Measurements from ENCODE around the gene RDX. TPM values are rescaled to one million over a fixed set of nuclear protein-coding genes. Genes with fewer than 3 reads are reported as not detected.
"Not testable (repeated sequence)": the region's sequence is repeated elsewhere in the genome, so short reads cannot be mapped to it uniquely, and the experiment has no call there.

The RDX gene
- total RNA-seq, 1 donor from 2014 or later = 103 TPM

DNA sequence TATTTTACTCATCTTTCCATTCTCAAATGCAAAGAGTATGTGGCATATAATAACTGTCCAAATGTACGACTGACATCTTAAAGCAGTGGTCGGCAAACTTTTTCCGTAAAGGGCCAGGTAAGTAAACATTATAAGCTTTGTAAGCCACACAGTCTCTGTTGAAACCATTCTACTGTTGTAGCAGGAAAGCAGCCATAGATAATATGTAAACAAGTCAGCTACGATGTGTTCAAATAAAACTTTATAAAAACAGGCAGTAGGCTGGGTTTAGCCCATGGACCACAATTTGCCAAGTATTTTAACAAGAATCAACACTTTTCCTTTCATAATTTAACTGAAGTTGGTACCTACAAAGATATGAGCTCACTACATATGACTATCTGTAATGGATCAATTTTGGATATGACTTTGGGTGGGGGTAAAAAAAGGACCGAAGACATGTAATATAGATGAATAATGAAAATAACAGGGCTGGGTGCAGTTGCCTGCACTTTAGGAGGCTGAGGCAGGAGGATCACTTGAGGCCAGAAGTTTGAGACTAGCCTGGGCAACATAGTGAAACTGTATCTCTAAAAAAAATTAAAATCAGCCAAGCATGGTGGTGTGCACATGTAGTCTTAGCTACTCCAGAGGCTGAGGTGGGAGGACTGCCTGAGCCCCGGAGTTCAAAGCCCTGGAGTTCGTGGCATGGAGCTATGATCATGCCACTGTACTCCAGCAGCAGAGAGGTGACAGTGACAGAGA, 5.7 kb downstream of the RDX start:
- TF ChIP-seq, protein P1, sequence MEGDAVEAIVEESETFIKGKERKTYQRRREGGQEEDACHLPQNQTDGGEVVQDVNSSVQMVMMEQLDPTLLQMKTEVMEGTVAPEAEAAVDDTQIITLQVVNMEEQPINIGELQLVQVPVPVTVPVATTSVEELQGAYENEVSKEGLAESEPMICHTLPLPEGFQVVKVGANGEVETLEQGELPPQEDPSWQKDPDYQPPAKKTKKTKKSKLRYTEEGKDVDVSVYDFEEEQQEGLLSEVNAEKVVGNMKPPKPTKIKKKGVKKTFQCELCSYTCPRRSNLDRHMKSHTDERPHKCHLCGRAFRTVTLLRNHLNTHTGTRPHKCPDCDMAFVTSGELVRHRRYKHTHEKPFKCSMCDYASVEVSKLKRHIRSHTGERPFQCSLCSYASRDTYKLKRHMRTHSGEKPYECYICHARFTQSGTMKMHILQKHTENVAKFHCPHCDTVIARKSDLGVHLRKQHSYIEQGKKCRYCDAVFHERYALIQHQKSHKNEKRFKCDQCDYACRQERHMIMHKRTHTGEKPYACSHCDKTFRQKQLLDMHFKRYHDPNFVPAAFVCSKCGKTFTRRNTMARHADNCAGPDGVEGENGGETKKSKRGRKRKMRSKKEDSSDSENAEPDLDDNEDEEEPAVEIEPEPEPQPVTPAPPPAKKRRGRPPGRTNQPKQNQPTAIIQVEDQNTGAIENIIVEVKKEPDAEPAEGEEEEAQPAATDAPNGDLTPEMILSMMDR (conservative IDR thresholded peaks at IDR 0.05; ENCODE audit: low read depth, low read length) = no peak
- DNase-seq (ENCODE audit: low read depth) = no peak
- H3K4me3 ChIP-seq (ENCODE audit: low read depth, low read length) = no peak overlapping the region

DNA sequence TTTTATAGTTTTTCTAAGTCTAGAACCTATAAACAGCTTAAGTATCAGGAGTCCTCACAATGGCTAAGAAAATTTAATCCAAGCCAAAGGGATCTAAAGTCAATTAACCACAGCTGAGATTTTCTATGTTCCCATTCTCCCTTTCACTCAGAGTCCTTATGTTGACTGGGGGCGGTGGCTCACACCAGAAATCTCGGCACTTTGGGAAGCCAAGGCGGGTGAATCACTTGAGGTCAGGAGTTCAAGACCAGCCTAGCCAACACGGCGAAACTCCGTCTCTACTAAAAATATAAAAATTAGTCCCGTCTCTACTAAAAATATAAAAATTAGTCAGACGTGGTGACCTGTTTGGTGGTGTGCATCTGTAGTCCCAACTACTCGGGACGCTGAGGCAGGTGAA, 6.9 kb downstream of the RDX start:
- TF ChIP-seq, protein P1 (conservative IDR thresholded peaks at IDR 0.05; ENCODE audit: low read depth, low read length) = no peak
- H3K4me3 ChIP-seq (ENCODE audit: low read depth, low read length) = no peak overlapping the region
- no peak for DNase-seq (ENCODE audit: low read depth)

DNA sequence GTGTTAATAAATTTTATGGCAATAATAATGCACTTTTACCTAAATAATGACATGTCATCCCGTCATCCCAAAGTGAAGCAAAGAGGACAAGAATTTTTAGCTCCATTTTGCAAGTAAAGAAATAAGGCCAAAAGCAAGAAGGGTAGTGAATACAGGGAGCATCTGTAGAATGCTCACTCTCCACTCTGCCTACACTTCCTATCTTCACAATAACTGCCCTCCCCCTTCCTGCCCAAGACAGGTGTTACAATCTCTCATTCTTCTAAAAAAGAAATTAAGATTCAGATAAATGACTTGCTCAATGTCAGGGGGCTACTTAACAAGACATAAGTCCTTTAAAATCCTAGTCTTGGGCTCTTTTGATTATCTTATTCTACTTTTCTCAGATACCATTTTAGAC, 8.9 kb downstream of the RDX start:
- no peak overlapping the region for H3K4me3 ChIP-seq (ENCODE audit: low read depth, low read length)
- DNase-seq (ENCODE audit: low read depth) = no peak
- TF ChIP-seq, protein P1 (conservative IDR thresholded peaks at IDR 0.05; ENCODE audit: low read depth, low read length) = no peak

DNA sequence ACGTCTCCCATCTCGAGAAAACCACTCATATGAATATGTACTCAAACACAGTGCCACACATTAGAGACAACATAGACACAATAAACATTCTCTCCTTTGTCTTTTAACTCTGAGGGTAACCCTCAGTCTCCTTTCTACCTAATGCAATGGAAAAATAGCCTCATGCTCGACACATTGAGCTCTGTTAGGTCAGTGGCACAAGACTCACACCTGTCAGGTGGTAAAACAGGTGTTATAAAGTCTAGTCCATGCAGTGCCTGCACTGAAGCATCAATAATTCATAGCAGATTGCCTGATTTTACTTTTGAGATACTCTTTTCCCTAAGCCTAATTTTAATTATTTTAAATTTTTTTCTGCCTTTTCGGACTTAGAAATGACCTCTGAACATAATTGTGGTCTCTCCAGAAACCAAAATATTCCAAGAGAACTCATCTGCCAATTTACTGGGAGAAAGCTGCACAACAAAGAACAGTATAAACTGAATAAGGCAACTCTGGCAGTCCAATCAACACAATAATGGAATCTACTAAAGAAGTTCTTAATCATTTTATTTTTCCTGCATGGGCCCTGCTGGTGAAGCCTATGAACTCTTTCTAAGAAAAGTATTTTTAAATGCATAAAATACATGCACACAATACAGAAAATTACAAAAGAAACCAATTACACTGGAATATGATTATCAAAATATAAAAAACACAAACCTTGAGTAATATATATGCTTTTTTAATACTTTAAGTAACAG, 9.9 kb downstream of the RDX start:
- DNase-seq (ENCODE audit: low read depth) = no peak
- TF ChIP-seq, protein P1 (conservative IDR thresholded peaks at IDR 0.05; ENCODE audit: low read depth, low read length) = no peak
- no peak overlapping the region for H3K4me3 ChIP-seq (ENCODE audit: low read depth, low read length)

DNA sequence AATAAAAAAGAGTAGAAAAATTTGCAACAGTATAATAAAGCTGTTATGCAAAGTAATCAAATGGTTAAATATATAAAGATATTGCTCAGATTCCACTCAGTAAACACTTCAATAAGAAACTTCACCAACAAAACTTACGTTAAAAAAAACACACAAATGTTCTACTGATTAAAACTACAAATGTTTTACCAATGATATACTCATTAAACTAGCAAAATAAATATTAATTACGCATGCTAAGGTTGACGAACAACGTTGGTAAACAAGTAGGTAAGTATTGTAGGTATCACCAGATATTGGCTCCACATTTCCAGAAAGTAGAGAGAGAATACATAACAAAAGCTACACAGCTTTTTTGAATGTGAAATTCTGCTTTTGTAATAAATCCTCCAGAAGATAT, 12.6 kb downstream of the RDX start:
- TF ChIP-seq, protein P1 (conservative IDR thresholded peaks at IDR 0.05; ENCODE audit: low read depth, low read length) = no peak
- no peak for DNase-seq (ENCODE audit: low read depth)
- no peak overlapping the region for H3K4me3 ChIP-seq (ENCODE audit: low read depth, low read length)

DNA sequence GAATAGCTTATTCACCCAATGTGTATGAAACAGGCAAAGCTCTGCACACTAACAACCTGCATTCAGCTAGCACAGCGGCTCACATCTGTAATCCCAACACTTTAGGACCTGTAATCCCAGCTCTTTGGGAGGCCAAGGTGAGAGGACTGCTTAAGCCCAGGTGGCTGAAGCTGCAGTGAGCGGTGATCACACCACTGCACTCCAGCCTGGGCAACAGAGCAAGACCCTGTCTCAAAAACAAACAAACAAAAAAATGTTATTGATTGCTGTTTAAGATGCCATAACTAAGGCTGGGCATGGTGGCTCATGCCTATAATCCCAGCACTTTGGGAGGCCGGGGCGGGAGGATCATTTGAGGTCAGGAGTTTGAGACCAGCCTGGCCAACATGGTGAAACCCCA, 15.8 kb downstream of the RDX start:
- DNase-seq (ENCODE audit: low read depth); H3K4me3 ChIP-seq (ENCODE audit: low read depth, low read length): not testable (repeated sequence)

DNA sequence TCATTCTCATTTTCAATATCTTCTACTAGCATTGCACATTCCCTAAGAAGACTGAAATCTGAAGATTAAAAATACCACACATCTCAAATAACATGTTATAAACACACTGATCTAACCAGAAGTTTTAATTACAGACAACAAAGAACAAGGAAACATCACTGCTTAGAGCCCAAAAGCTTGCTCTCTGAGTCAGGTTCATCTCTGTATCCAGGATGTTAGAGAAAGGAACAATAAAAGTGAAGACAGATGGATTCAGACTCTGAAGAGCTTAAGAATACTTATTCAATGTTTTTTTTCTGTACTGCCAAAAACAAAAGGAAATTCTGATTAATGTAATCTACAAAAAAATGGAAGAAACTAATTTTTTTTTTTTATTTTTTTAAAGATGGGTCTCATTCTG, 16.5 kb downstream of the RDX start:
- TF ChIP-seq, protein P1 (conservative IDR thresholded peaks at IDR 0.05; ENCODE audit: low read depth, low read length) = no peak
- H3K4me3 ChIP-seq (ENCODE audit: low read depth, low read length) = no peak overlapping the region
- DNase-seq (ENCODE audit: low read depth) = no peak

Measured in epithelial cell of proximal tubule (primary cell).